IMR-90 (cell line): ENCODE measurements around the gene HOXA7. TPM values are rescaled to one million over a fixed set of nuclear protein-coding genes. Genes with fewer than 3 reads are reported as not detected.

Experiments used
- ATAC-seq: fragments of 200-7000 bp; cut with Tn5 transposase; 2 replicates; pipeline ENCODE4 v1.9.1; 2020; ENCODE audit warnings: low read depth, mild to moderate bottlenecking, moderate library complexity
- BruUV-seq: library from RNA; stranded (reverse); fragments of 400-500 nt; replicated peaks from 2 replicates; lab custom pipeline; 2021; lab: Mats Ljungman, UMichigan
- CTCF ChIA-PET: fragments of 300-600 bp; formaldehyde crosslinking; extraction: SDS; loops from one replicate; lab custom pipeline; 2021; ENCODE audit warnings: antibody characterized with exemption; lab: Yijun Ruan, JAX
- POLR2A ChIA-PET: fragments of 300-600 bp; sonication (Branson Sonifier 250); formaldehyde crosslinking; loops from one replicate; lab custom pipeline; 2022; ENCODE audit warnings: antibody characterized with exemption; ENCODE audit not compliant: unreplicated experiment; lab: Charles Lee
- DNase-seq: peaks from one replicate; pipeline ENCODE4 v3.0.0; 2013
- H2AFZ ChIP-seq: replicated peaks from 2 replicates; pipeline ENCODE3; 2013; ENCODE audit warnings: low read length, mild to moderate bottlenecking; ENCODE audit not compliant: poor library complexity
- H2AK5ac ChIP-seq: 2 replicates; pipeline ENCODE4 v1.6.1; 2013; ENCODE audit warnings: low read depth, low read length, inconsistent platforms
- H2AK9ac ChIP-seq: replicated peaks from 2 replicates; pipeline ENCODE3; 2013; ENCODE audit warnings: mild to moderate bottlenecking, low read depth, low read length, moderate library complexity; ENCODE audit not compliant: poor library complexity
- H2BK120ac ChIP-seq: 2 replicates; pipeline ENCODE4 v1.6.1; 2013; ENCODE audit warnings: low read depth, low read length, inconsistent platforms
- H2BK15ac ChIP-seq: 3 replicates; pipeline ENCODE4 v1.6.1; 2013; ENCODE audit warnings: low read depth, low read length, inconsistent platforms
- H2BK20ac ChIP-seq: 2 replicates; pipeline ENCODE4 v1.6.1; 2013; ENCODE audit warnings: low read depth, mild to moderate bottlenecking, inconsistent platforms, low read length, moderate library complexity
- H2BK5ac ChIP-seq: 2 replicates; pipeline ENCODE4 v1.6.1; 2013; ENCODE audit warnings: mild to moderate bottlenecking, low read depth, low read length, inconsistent platforms; ENCODE audit not compliant: poor library complexity, severe bottlenecking
- H3K14ac ChIP-seq: replicated peaks from 2 replicates; pipeline ENCODE4 v1.6.1; 2013; ENCODE audit warnings: low read depth, low read length, inconsistent platforms
- H3K18ac ChIP-seq: 2 replicates; pipeline ENCODE4 v1.6.1; 2013; ENCODE audit warnings: low read depth, low read length, control low read depth
- H3K23ac ChIP-seq: 2 replicates; pipeline ENCODE4 v1.6.1; 2013; ENCODE audit warnings: low read depth, low read length, inconsistent platforms
- H3K27ac ChIP-seq: 2 replicates; pipeline ENCODE4 v1.5.1; 2013; ENCODE audit warnings: mild to moderate bottlenecking, control low read depth, low read length; ENCODE audit not compliant: insufficient read depth
- H3K27me3 ChIP-seq: 2 replicates; pipeline ENCODE4 v1.6.1; 2013; ENCODE audit warnings: low read length; ENCODE audit not compliant: control insufficient read depth, insufficient read depth
- H3K36me3 ChIP-seq: 2 replicates; pipeline ENCODE4 v1.6.1; 2013; ENCODE audit warnings: low read length, mixed read lengths; ENCODE audit not compliant: control insufficient read depth, insufficient read depth
- H3K4ac ChIP-seq: 2 replicates; pipeline ENCODE4 v1.6.1; 2013; ENCODE audit warnings: low read depth, low read length, inconsistent platforms
- H3K4me1 ChIP-seq: 2 replicates; pipeline ENCODE4 v1.6.1; 2013; ENCODE audit warnings: low read length, mixed read lengths; ENCODE audit not compliant: control insufficient read depth, insufficient read depth
- H3K4me2 ChIP-seq: 2 replicates; pipeline ENCODE4 v1.6.1; 2013; ENCODE audit warnings: low read depth, mild to moderate bottlenecking, control low read depth, low read length, moderate library complexity
- H3K4me3 ChIP-seq: 2 replicates; pipeline ENCODE4 v1.5.1; 2013; ENCODE audit warnings: low read depth, mild to moderate bottlenecking, control low read depth, low read length, moderate library complexity; ENCODE audit not compliant: insufficient read depth
- H3K56ac ChIP-seq: 2 replicates; pipeline ENCODE4 v1.6.1; 2013; ENCODE audit warnings: low read length, inconsistent platforms; ENCODE audit not compliant: insufficient read depth; ENCODE audit errors: extremely low read depth
- H3K79me1 ChIP-seq, 2 experiments: 2 replicates each; pipeline ENCODE4 v1.6.1; 2013; ENCODE audit warnings: low read length in 2 of 2, inconsistent platforms in 1 of 2, low read depth in 1 of 2
- H3K9ac ChIP-seq: 2 replicates; pipeline ENCODE4 v1.6.1; 2013; ENCODE audit warnings: low read depth, low read length, control low read depth
- H3K9me1 ChIP-seq: 2 replicates; pipeline ENCODE4 v1.6.1; 2013; ENCODE audit warnings: low read length, inconsistent platforms; ENCODE audit not compliant: insufficient read depth
- H3K9me3 ChIP-seq: 2 replicates; pipeline ENCODE4 v1.6.1; 2013; ENCODE audit warnings: low read length; ENCODE audit not compliant: control insufficient read depth, insufficient read depth
- H4K20me1 ChIP-seq: 2 replicates; pipeline ENCODE4 v1.6.1; 2013; ENCODE audit warnings: low read length, inconsistent platforms; ENCODE audit not compliant: insufficient read depth
- H4K5ac ChIP-seq: 2 replicates; pipeline ENCODE4 v1.6.1; 2013; ENCODE audit warnings: mild to moderate bottlenecking, low read depth, low read length, control low read depth
- H4K8ac ChIP-seq, 2 experiments: 2 replicates each; pipeline ENCODE4 v1.6.1; 2013; ENCODE audit warnings: low read depth in 2 of 2, low read length in 2 of 2, control low read depth in 1 of 2, inconsistent platforms in 1 of 2
- H4K91ac ChIP-seq: 2 replicates; pipeline ENCODE4 v1.6.1; 2013; ENCODE audit warnings: low read depth, low read length, inconsistent platforms; ENCODE audit not compliant: insufficient read depth
- BHLHE40 ChIP-seq: fragments of 150-350 bp; IDR thresholded peaks from 2 replicates; pipeline ENCODE4 v1.6.1; 2016; ENCODE audit warnings: mild to moderate bottlenecking, low read depth, low read length
- CEBPB ChIP-seq: IDR thresholded peaks from 2 replicates; pipeline ENCODE4 v1.6.1; 2012; ENCODE audit warnings: low read depth, low read length, improper control_type of control experiment
- CHD1 ChIP-seq: IDR thresholded peaks from 2 replicates; pipeline ENCODE4 v1.6.1; 2012; ENCODE audit warnings: low read depth, low read length, improper control_type of control experiment
- CTCF ChIP-seq: conservative IDR thresholded peaks from 2 replicates; pipeline ENCODE4 v1.5.1; 2012; ENCODE audit warnings: mild to moderate bottlenecking, low read depth, low read length, improper control_type of control experiment
- FOS ChIP-seq: fragments of 150-350 bp; IDR thresholded peaks from 2 replicates; pipeline ENCODE4 v1.6.1; 2016; ENCODE audit warnings: low read depth, low read length
- MAFK ChIP-seq: IDR thresholded peaks from 2 replicates; pipeline ENCODE4 v1.6.1; 2012; ENCODE audit warnings: low read depth, low read length, improper control_type of control experiment
- MAZ ChIP-seq: IDR thresholded peaks from 2 replicates; pipeline ENCODE4 v1.6.1; 2012; ENCODE audit warnings: low read depth, mild to moderate bottlenecking, low read length, improper control_type of control experiment, moderate library complexity, borderline replicate concordance
- POLR2A ChIP-seq: IDR thresholded peaks from 2 replicates; pipeline ENCODE4 v1.6.1; 2012; ENCODE audit warnings: mild to moderate bottlenecking, low read depth, low read length
- SMC3 ChIP-seq: fragments of 150-350 bp; IDR thresholded peaks from 2 replicates; pipeline ENCODE4 v1.6.1; 2016; ENCODE audit warnings: low read depth, mild to moderate bottlenecking, antibody characterized with exemption, low read length, moderate library complexity
- WGBS, 2 experiments: methylation state at CpG; one replicate each; pipeline versions ENCODE4 v1.1.5 to v1.1.7; 2013; ENCODE audit warnings: missing lambda C conversion rate in 2 of 2; ENCODE audit not compliant: insufficient read length in 1 of 2; ENCODE audit errors: extremely low coverage in 2 of 2; 5-methylcytosine and 5-hydroxymethylcytosine counted together
- dilution Hi-C: fragments of 300-500 bp; cut with HindIII; formaldehyde crosslinking; loops from one replicate; pipeline ENCODE4 v1.14.3; 2018; ENCODE audit warnings: low sequenced_read_pairs; ENCODE audit not compliant: unreplicated experiment
- in situ Hi-C: fragments of 300-500 bp; cut with MboI; formaldehyde crosslinking; loops from 3 replicates; pipeline ENCODE4 v1.14.3; 2019; ENCODE audit warnings: low sequenced_read_pairs, inconsistent platforms, mixed read lengths
- intact Hi-C: fragments of 100-400 bp; cut with micrococcal nuclease; formaldehyde crosslinking; loops from 2 replicates; pipeline ENCODE4 v1.10.0; 2022
- polyA plus RNA-seq, 3 experiments: library from polyadenylated mRNA; depleted of rRNA; stranded (reverse); fragments of >200 nt; gene quantifications; 2 replicates each; pipeline ENCODE4 v1.2.3, GENCODE V29; 2012; ENCODE audit warnings: low replicate concordance in 1 of 3
- total RNA-seq: library from RNA; depleted of rRNA; stranded (reverse); fragments of >200 nt; gene quantifications from 2 replicates; pipeline ENCODE4 v1.2.3, GENCODE V29; 2012
- TF ChIP-seq, protein P1 (sequence below): fragments of 150-350 bp; IDR thresholded peaks from 2 replicates; pipeline ENCODE4 v1.6.1; 2017; ENCODE audit warnings: mild to moderate bottlenecking, antibody characterized with exemption, low read length, low read depth

The HOXA7 gene
- total and polyA plus RNA-seq, 2 of the 4 experiments (the other 2 are of a cell fraction): 0.18 to 1.7 TPM

DNA sequence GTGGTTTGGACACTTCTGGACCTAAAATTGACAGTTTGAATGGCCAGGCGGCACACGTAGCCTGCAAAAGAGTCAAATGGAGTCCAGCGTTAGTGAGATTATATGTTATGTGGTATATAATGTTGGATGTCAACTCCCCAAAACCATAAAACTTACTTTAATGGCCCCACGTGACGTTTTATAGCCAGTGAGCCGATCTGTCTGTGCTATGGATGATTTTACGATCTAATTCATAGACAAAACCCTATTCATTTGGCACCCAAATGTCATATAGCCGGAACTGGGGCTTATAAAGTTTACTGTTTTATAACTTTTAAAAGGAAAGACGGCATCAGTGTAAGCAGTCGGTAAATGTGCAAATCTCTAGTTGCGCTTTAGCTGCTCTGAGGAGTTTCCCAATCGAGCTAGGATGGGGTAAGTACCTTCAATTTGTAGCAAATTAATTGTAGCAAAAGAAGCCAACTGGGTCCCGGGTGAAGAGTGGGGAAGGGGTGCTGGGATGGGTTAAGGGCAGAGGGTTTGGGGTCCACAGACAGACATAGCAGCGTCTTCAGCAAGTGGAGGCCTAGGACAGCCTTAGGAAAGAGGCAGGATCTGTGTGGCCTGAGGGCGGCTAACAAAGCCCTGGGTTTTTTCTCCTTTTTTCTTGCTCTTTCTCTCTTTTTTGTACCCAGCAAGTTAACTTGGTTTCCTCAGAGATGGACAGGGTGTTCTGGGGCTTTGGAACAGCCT is 16.2 kb downstream of the HOXA7 start:
- peak overlapping the region; percentile 63 for H2AK9ac ChIP-seq
- in situ Hi-C loops: loop anchor here (5.0 to 10.0 kb wide), 3 partner anchors 38 to 945 kb away; partner anchors contain the start of gene HOXA2
- H3K4ac ChIP-seq: peak overlapping the region; percentile 93
- ATAC-seq: no peak
- dilution Hi-C loops: no loop called here
- H3K9me1 ChIP-seq: no peaks in the 10 kb centered on the region
- POLR2A ChIA-PET: no interaction called here
- BruUV-seq: no TSS peak
- H3K14ac ChIP-seq: peak overlapping the region; percentile 92
- peak overlapping the region; percentile 87 for H2AFZ ChIP-seq
- H2BK5ac ChIP-seq: peak overlapping the region; percentile 35
- H2BK120ac ChIP-seq: peak overlapping the region; percentile 93
- H2AK5ac ChIP-seq: peak overlapping the region; percentile 42
- no peak for DNase-seq
- CTCF ChIA-PET: interaction anchor here (0.6 to 1.2 kb wide), 3 partner anchors 9 to 459 kb away, joined by 3 to 5 read pairs (median 4); partner anchors contain the start of gene HOXA4
- H4K8ac ChIP-seq: peak overlapping the region; percentile 69 to 87
- peak overlapping the region; percentile 95 for H3K18ac ChIP-seq
- WGBS, 2 experiments: 13% methylated on average over 3 of the region's 15 CpGs; no CpG with 5 or more reads in 1 of the 2 experiments
- peaks cover 0 to 31% of the 10 kb centered on the region in 2 experiments; a peak in 2 of 4 replicates for H3K79me1 ChIP-seq
- peak overlapping the region; percentile 97 for H3K23ac ChIP-seq
- no peaks in the 10 kb centered on the region for H3K27me3 ChIP-seq
- no peaks in the 10 kb centered on the region for H3K9me3 ChIP-seq
- no peaks in the 10 kb centered on the region for H4K20me1 ChIP-seq
- intact Hi-C loops: loop anchor here (5.0 kb wide), 1 partner anchor 1248 kb away; no protein-coding TSS in a partner anchor
- peak overlapping the region; percentile 97; the same call in 2 of the 3 replicates for H2BK15ac ChIP-seq
- H3K4me1 ChIP-seq: peaks cover 15% of the 10 kb centered on the region
- H3K36me3 ChIP-seq: peaks cover 9% of the 10 kb centered on the region
- peak overlapping the region; percentile 89 for H3K9ac ChIP-seq
- peak overlapping the region; percentile 63 for H2BK20ac ChIP-seq
- H4K5ac ChIP-seq: peak overlapping the region; percentile 97
- peak overlapping the region; percentile 30 for H3K4me3 ChIP-seq
- H4K91ac ChIP-seq: peak overlapping the region; percentile 90
- H3K56ac ChIP-seq: peak overlapping the region; percentile 83
- peak overlapping the region; percentile 94 for H3K4me2 ChIP-seq
- H3K27ac ChIP-seq: peak overlapping the region; percentile 94
- TF ChIP-seq CHD1 (peak; percentile 20; the same call in 1 of the 2 replicates), POLR2A (no peak), SMC3 (no peak), CTCF (no peak), MAFK (no peak), MAZ (no peak), FOS (no peak), BHLHE40 (no peak), CEBPB (peak; percentile 31; the same call in 1 of the 2 replicates)
- TF ChIP-seq, protein P1, sequence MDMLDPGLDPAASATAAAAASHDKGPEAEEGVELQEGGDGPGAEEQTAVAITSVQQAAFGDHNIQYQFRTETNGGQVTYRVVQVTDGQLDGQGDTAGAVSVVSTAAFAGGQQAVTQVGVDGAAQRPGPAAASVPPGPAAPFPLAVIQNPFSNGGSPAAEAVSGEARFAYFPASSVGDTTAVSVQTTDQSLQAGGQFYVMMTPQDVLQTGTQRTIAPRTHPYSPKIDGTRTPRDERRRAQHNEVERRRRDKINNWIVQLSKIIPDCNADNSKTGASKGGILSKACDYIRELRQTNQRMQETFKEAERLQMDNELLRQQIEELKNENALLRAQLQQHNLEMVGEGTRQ: peak; percentile 84
